NT2/D1 (cell line): Measurements from ENCODE around the gene GAPT.

Source experiments
- SUZ12 ChIP-seq: IDR thresholded peaks from 2 replicates; pipeline ENCODE4 v1.6.1; 2011; ENCODE audit not compliant: insufficient read length, insufficient read depth; ENCODE audit errors: extremely low read depth
- ZNF274 ChIP-seq: IDR thresholded peaks from 2 replicates; pipeline ENCODE4 v1.6.1; 2011; ENCODE audit warnings: mild to moderate bottlenecking, low read depth, low read length

GRCh38 chr5:58444805-58445204 lies 46.4 kb upstream of the GAPT start:
- TF ChIP-seq SUZ12: no peak
- TF ChIP-seq ZNF274: no peak
